H1 (cell line): ENCODE results near the gene RNF13. TPM values are rescaled to one million over a fixed set of nuclear protein-coding genes. Genes with fewer than 3 reads are reported as not detected.

ENCODE experiments used
- CTCF ChIP-seq, 3 experiments: IDR thresholded peaks; 1 replicate in 2 of 3; 2 replicates in 1 of 3; pipeline versions ENCODE4 v1.5.1 to v1.6.1; 2011; ENCODE audit warnings: low read length in 3 of 3, mild to moderate bottlenecking in 3 of 3, inconsistent platforms in 2 of 3, low read depth in 1 of 3, moderate library complexity in 1 of 3; ENCODE audit not compliant: insufficient read depth in 1 of 3; ENCODE audit errors: control extremely low read depth in 1 of 3
- E2F6 ChIP-seq: IDR thresholded peaks from 2 replicates; pipeline ENCODE4 v1.6.1; 2012; ENCODE audit warnings: inconsistent platforms
- PHF8 ChIP-seq: fragments of 200-600 bp; sonication (generic); conservative IDR thresholded peaks from 2 replicates; pipeline ENCODE4 v1.7.1; 2012; ENCODE audit warnings: low read depth, mild to moderate bottlenecking, inconsistent platforms, low read length, moderate library complexity
- RFX5 ChIP-seq: IDR thresholded peaks from 2 replicates; pipeline ENCODE4 v1.6.1; 2011; ENCODE audit warnings: low read depth, low read length, improper control_type of control experiment, borderline replicate concordance
- SRF ChIP-seq: IDR thresholded peaks from 2 replicates; pipeline ENCODE4 v1.6.1; 2011; ENCODE audit warnings: mild to moderate bottlenecking, low read depth, low read length, moderate library complexity
- TAF1 ChIP-seq: IDR thresholded peaks from 2 replicates; pipeline ENCODE4 v1.6.1; 2011; ENCODE audit warnings: mild to moderate bottlenecking, low read depth, low read length
- TCF12 ChIP-seq: IDR thresholded peaks from 2 replicates; pipeline ENCODE4 v1.6.1; 2011; ENCODE audit warnings: low read depth, mild to moderate bottlenecking, low read length
- polyA plus RNA-seq, 7 experiments: library from polyadenylated mRNA; depleted of rRNA in 3 of 7; stranded (reverse) in 5 of 7; unstranded in 2 of 7; fragments of >200 nt in 5 of 7; fragments of 200-250 nt in 2 of 7; gene quantifications; 1 replicate in 5 of 7; 2 replicates in 1 of 7; 4 replicates in 1 of 7; pipeline versions ENCODE4 v1.2.1 to v1.2.3, GENCODE V29; 2011 to 2013; ENCODE audit warnings: missing spikeins in 2 of 7, mixed read lengths in 2 of 7
- total RNA-seq: library from RNA; stranded (reverse); fragmentation: NEBNext Ultra II Directional; extraction: Animal tissue kit (Norgen Biotek cat#: 25700); gene quantifications from 2 replicates; pipeline ENCODE4 v1.2.1, GENCODE V29; 2021

Gene RNF13
- total and polyA plus RNA-seq, 2 of the 8 experiments (the other 6 are each of a cell fraction or from before 2014, with no cell fraction given) = 19.4 to 35.4 TPM

- no peak for TF ChIP-seq CTCF (IDR thresholded peaks at IDR 0.05; ENCODE audit: control extremely low read depth in 1 of 3, insufficient read depth in 1 of 3, low read depth in 1 of 3, low read length in 3 of 3)
- no peak for TF ChIP-seq E2F6
- no peak for TF ChIP-seq PHF8
- no peak for TF ChIP-seq TAF1
- TF ChIP-seq TCF12 = no peak
- TF ChIP-seq RFX5 = no peak
- TF ChIP-seq SRF = no peak
Observed at GRCh38 chr3:149768704-149769103, 44.3 kb upstream of the RNF13 start (continued).
